ENCODE data around the gene METAP2.

DNA sequence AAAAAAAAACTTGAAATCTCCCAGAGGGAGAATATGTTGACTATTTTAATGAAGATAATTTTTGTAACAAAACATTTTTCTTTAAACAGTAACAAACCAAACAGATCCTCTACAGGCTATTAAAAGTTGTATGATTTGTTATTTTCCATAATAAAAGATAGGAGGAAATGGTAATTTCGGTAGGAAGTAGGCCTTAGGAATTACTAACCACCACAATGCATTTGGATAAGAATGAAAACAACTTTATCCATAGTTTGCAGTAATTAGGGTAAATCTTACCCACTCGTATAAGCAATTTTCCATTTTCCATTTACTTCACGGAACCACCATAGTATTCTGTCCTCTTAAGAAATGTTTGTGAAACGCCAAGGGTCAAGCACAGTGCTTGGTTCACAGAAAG is 71.4 kb downstream of the METAP2 start:
- TF ChIP-seq POLR2AphosphoS5 (IDR thresholded peaks at IDR 0.05; ENCODE audit: low read depth, low read length) (no peak), POLR2A (IDR thresholded peaks at IDR 0.05; ENCODE audit: low read depth, low read length) (no peak), SPI1 (IDR thresholded peaks at IDR 0.05; ENCODE audit: low read depth, low read length) (no peak)

Measured in GM12891 (cell line).